CMK (cell line): ENCODE results near the gene TXNDC11.

Source experiments
- DNase-seq: peaks from one replicate; pipeline ENCODE4 v3.0.0-alpha.2; 2010; ENCODE audit warnings: low read depth

Gene TXNDC11

DNA sequence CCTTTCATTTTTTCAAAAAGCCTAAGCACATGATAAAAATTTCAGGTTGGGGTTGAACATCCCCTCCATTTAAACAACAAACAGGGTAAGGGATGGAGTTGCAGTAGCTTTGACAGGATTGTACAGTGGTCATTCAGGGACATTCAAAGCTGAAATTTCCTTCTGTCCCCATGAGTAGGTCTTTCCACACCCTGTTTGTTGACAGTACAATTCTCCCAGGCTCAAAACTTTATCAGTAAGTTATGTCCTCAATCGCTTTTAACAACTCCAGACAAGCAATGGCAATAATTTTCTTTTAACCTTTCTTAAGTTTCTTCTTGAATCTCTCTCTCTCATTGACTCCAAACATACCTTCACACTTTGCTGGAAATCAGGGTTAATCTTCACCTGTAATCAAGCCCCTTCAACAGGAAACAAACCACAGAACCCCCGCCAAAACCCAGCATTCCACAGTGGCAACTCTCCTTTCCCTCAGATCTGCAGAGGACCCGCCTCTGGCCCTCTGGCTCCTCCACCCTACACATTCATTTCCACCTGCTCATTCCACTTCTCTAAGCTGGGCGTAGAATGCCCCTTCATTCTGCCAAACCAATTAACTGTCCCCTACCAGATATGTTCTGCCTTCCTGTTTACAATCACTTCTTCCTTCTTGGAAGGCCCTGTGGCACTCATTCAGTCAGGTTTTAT, 20.7 kb downstream of the TXNDC11 start:
- no peak for DNase-seq

DNA sequence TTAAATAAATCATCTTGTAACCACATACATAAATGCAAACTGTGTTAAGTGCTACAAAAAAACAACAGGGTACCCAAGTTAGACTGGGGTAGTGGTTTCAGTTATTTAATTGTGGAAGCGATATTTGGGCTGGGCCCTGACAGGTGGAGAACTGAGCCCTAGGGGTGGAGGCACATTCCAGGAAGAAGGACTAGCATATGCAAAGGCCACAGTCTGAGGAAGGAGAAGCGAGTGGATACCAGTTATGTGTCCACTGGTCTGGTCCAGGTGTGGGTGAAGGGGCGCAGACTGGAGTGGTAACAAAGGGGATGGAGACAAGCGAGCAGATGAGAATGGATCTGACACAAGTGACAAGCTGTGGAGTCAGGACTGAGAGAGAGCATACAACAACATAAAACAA, 22.9 kb downstream of the TXNDC11 start:
- DNase-seq: no peak

DNA sequence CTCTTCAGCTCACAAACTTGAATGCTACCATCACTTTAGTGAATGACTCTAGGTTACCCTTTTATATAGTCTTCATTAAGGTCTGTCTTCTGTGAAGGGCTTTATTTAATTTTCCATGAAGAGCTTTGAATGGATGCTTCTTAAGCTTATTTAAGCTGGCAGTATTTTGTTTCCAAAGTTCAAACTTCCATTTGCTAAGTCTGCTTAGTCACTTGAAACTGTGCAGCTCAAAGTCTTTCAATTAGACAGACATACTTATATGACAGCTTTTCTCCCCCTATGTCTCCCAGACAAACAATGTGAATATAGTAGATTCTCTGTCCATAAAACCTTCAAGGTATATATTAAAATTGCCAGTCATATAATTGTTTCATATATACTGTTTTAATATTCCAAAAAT, 23.5 kb downstream of the TXNDC11 start:
- DNase-seq: no peak

DNA sequence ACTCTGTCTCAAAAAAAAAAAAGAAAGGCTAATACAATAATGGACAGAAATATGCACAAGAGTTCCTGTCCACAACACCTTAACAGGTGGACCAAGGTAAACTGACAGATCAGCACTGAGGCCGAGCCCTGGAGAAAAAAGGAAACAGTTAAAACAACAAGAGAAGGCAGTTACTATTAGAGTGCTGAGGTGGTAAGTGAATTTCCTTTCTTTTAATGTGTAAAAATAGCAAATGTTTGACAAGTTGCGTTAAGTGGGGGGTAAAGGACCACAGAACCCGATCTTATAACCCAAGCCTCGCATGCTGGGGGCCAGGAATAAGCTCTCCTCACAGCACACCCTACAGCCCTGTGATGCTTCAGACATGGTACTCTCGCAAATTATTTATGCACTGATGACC, 24.8 kb downstream of the TXNDC11 start:
- DNase-seq: no peak

DNA sequence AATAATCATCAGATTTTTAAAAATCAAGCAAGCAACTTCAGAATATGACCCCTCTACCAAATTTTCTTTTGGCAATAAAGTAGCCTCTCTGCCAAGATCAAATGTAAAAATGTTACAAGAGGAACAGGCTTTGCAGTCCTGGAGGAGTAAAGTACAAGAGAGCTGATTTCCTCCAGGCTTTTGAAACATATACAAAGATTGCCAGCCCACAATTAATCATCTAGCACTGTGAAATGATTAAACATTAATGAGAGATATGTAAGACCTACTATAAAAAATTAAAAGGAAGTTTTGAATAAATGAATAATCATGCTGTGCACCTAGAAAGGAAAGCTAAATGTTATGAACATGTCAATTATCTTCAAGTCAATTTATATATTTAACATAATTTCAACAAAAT, 26.3 kb downstream of the TXNDC11 start:
- DNase-seq: no peak

DNA sequence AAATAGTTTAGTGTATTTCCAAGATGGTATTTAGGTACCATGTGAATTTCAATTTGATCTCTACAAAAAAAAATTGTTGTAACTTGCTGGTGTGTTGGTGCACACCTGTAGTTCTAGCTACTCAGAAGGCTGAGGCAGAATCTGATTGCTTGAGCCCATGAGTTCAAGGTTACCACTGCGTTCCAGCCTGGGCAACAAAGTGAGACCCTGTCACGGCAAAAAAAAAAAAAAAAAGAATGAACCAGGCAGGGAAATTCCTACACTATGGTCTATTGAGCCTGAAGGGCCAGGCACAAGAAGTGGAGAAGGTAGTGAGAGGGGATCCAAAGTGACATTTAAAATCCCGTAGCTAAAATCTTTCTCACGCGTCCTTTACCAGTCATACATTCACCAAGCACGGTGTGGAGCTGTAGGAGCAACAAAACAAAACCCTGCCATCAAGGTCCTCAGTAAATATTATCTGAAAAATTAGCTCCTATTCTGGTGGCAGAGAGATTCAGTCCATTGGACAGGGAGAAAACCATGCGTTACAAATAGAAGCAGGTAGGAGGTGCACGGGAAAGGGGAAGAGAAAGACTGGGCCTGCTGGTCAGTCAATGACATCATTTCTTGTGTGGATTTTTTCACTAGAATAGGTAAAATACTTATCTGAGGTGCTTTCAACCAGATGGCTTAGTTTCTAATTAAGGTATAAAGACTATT, 27.3 kb downstream of the TXNDC11 start:
- no peak for DNase-seq

DNA sequence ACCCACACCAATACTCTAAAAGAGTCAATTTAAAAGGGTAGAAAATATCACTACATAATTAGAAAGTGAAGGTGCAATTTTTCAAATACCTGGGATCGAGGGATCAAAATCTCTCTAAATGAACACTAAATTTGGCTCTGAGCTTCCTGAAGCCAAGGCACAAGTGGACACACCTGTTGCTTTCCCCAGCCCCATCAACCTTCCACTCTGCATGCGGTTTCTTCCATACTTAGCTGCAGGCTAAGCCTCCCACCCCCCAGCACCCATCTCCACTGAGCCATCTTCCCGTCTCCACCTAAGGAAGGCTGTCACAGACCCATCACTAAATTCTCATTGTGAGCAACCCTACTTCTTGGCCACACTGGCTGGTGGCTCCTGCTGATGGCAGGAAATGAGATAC, 30.5 kb downstream of the TXNDC11 start:
- DNase-seq: no peak

DNA sequence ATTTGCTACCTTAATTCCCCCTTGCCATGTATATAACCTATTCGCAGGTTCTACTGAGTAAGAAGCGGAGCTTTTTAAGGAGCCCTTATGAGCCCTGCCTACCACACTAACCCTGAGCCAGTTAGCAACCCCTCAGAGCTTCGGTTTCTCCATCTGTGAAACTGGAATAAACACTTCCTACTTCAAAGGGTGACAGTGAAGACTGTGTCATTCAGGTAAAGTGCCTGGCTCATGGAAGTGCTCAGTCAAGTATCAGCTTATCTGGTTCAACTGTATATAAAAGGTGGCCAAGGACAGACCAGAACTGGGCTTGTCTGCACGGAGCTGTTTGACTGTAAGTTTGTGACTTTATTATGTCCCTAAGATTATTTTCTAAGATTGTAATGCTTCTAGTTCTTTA, 31.0 kb downstream of the TXNDC11 start:
- DNase-seq: no peak

DNA sequence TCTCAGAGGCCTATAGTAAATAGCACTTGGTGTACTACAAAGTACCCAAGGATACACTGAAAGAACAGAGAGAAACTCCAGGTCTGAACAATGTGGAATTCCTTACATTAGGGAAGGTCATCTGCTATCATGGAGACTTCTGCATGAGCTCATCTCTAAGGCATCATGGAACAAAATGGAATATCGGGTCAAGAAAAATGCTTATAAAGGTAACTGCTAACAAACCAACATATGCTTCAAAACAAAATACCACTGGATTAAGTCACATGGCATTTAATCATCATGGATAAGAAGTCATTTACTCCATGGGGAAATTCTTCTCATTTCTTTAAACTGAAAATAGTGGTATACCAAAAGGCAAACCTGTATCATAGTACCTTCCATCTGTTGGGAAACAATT, 34.2 kb downstream of the TXNDC11 start:
- DNase-seq: no peak

DNA sequence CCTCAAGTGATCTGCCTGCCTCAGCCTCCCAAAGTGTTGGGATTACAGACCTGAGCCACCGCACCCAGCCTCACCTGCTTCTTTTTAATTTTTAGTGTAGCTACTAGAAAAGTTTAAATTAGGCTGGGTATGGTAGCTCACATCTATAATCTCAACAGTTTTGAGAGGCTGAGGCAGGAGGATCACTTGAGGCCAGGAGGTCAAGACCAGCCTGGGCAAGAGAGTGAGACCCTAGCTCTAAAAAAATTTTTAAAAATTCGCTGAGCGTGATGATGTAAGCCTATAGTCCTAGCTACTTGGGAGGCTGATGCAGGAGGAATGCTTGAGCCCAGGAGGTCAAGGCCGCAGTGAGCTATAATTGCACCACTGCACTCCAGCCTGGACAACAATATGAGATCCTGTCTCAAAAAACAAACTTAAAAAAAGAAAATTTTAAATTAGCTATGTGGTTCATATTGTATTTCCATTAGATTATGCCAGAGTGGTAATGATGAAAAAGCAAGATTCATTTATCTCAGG, 34.9 kb downstream of the TXNDC11 start:
- DNase-seq: no peak

DNA sequence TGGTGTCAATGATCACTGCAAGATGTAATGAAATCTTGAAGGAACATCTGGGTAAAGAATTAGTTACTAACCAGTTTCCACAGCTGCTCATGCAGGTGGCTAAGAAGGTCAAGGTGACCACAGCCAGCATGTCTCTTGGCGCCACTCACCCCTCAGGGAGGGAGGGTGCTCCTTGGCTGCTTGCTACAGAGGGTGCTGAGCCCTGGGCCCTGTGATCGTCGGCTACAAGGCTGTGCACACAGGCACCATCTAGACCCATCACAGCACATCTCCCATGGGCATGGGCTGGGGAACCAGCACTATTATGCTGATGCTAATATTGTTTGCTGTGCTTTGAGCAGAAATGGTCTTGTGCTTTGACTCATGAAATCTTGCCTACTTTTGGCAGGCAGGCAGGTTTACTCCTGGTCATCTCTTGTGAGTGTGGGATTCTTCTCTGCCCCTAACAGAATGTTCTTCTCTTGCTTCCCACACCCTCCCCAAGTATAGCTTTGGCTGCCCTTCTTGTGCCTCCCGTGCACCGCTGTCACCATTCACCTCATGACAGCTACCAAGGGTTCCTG, 36.4 kb downstream of the TXNDC11 start:
- DNase-seq: no peak

DNA sequence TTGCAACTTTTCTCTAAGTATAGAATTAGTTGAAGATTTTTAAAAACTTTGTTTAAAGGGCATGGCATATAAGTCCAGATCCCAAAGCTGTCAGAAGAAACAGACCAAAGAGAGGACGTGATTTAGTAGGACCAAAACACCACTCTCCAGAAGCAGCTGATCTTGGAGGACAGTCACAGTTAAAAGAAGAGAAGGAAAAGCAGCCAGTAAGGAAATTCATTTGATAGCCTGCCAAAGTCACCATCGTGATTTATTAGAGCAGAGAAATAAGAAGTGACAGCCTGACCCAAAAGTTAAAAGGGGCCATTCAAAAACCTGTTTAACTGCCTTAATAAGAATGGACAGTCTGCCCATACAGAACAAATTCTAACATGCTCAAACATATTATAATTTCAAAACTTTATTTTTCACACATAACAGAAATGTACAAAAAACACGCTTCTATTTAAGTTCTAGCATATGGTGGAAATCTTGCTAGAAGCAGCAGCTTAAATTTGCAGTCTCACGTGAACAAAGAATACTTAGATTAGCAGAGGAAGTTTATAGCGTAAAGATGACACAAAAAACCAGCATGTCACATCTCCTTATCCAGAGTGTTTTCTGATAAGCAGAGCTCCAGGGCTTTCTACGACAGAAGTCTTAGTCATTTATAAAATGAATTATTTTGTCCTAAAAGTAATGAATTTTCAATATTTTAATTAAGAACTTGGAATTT, 37.2 kb downstream of the TXNDC11 start:
- DNase-seq: no peak

DNA sequence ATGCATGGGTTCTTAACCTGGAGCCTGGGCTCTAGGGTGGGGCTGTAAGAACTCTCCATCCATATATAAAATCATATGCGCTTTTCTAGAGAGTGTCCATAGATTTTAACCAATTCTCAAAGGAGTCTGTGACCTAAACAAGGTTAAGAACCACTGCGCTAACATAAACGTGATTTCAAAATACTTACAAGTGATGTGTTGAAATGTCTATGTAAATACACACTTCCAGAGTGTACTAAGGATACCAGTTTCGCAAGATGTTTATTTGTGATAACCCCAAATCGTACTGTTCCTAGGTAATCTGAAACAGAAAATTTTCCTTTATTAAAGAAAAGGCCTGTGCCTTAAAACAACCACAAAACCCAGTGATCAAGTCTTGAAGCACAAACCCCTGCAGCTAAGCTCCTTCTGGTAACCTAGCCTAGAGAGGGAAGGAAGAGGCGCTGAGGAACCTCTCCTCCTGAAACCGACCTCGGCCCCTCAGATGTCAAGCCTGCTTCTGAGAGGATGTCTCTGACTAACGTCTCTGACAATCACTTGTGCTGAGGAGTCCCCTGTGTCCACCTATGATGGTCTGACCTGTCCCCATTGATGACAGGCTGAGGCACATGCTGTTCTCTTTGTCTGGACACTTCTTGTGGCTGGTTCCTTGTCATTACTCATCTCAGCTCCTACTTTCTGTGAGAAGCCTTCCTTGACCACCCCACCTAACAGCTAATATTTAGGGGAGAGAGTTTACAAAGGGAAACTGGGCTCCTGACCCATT, 42.2 kb downstream of the TXNDC11 start:
- no peak for DNase-seq

DNA sequence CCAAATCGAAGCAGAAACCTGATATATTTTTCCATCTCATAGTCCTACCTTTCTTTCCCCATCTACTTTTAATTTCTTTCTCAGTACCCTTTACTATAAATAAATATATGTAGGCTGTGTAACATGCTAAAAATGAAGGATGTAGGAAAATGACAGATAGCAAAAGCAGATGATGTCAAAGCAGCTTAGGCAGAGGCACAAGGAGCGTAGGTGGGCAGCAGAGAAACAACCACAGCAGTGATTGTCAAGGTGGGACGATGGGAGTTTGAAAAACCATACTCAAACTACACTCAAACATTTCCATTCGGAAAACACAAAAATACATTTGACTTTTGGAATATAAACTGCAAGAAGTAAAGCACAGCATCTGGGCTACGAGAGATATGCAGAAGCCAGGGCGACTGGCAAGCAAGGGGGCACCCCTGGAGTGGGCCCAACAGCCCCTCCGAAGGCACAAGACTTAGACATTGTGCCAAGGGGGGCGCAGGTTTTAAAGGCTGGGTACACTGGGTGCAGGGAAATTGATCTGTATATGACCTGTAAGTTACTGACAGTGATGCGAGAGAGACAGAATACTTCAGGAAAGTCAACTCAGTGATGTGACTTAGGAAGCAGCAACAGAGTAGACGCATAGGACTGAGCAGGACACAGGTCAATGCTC, 43.3 kb downstream of the TXNDC11 start:
- no peak for DNase-seq

DNA sequence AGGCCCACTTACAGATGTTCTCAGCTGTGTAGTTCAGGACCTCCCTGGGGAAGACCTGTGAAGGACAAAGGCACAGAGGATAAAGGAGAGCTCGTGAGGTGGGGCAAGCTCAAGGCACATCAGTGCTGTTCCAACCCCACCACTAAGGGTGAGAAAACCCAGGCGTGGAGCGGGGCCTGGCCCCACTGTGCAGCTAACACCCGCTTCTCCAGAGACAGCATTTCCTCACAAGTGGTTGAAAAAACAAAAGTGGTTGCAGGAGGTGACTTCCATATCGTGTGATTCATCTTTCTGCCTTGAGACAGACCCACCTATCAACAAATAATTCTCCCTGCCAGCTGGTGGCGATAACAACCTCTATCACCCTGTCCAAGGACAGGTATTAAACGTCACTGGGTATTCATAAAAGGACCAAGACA, 44.4 kb downstream of the TXNDC11 start:
- no peak for DNase-seq

DNA sequence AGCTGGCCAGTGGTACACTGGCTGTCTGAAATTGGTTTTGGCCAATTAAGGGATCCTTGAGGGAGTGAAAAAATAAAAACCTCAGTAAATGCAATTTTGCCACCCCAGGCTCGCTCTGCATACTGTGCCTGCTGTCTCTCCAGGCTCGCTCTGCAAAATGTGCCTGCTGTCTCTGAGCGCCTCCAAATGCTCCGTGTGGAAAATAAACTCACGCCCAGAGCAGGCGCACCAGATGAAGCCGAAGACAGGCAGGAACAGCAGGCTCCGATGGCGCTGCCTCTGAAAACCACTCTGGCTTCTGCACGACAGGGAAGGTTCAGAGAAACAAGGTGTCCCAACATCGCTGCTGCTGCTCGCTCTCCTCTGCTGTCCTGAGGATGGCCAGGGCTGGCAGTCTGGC, 45.3 kb downstream of the TXNDC11 start:
- DNase-seq: no peak

DNA sequence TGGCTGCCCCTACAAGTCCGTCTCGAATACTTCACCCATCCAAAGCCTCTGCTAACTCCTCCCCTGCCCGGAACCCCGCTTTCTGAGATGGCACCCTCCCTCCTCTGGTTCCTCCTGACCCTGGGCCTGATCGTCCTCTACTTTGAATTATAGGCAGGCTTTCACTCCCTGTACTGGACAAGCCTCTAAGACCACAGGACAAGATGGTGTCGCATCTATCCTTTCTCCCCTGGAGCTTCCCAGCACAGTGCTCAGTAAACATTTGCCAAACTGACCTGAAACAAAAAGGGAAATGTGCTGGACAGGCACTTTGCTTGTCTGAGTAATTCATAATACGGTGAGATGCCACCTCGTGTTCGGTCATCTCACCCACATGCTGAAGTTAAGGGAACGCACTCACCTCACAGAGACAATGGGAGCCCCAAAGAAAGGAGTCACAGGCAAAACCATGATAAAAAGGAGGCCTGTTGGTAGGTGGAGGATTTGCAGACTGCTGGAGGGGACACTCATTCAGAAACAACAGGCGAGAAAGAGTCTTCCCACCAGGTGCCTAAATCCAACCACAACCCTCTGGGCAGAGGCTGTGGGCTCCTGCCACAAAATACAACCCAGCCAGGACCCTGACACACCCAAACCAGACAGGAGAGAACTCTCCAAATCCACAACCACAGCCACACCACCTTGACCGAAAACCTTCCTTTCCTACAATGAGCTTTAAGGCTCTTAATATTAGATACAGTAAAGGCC, 46.2 kb downstream of the TXNDC11 start:
- DNase-seq: no peak

DNA sequence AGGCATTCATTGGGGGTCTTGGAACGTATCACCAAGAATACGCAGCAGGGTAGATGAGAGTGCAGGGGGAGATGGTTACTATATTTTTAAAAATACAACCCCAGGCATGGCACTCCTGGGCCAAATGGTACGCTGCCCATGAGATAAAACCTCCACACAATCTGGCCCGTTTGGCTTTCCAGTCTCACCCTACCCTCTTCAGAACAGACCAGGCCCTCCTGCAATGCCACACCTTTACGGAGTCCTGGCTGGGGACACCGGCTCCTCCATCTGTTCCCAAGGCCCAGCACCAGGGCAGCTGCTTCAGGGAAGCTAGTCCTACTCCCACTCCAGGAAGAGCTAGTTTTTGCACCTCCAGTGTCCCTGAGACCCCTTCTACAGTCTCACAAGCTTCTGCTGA, 50.0 kb downstream of the TXNDC11 start:
- DNase-seq: no peak

DNA sequence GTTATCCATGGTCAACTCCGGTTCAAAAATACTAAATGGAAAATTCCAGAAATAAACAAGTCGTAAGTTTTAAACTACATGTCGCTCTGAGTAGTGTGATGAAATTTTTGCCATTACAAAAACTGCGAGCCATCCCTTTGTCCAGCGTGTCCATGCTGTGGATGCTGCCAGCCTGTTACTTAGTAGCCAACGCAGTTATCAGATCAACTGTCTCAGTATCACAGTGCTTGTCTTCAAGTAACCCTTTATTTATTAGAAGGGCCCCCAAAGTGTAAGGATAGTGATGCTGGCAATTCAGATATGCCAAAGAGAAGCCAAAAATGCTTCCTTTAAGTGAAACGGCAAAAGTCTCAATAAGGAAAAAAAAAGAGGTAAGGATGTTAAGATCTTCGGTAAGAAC, 50.5 kb downstream of the TXNDC11 start:
- DNase-seq: no peak

DNA sequence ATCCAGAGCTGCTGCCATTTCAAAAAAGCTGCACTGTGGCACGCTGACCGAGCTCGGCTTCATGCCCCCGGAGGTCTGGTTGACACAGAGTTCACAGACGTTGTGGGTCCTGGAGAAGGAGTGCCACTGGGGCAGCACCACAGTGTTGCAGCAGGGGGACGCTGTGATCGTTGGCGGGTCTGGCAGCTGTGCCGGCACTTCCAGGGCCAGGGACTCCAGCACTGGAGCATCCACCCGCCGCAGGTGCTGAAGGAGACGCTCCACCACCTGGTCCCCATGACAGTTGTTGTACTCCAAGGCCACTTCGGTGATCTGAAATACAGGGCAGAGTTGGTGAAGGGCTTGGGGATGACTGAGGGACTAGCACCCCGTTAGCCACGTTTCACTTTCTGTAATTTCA, 50.9 kb downstream of the TXNDC11 start:
- no peak for DNase-seq

DNA sequence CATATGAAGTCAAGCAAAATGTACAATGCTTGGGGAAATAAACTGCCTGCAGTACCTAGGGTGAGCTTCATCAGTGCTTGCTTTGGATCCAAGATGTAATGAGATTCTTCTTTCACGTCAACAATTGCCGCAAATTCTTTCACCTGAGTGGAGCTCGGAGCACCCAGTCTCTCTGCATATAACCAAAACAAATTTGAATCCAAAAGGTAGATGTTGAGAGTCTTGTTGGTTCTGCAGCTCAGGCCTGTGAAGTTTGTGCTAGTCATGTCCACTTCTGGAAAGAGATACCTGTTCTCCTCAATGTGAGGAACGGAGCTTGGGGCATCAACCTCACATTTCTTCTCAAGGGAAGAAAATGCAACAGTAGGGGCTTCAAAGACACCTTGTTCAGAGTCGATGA, 51.4 kb downstream of the TXNDC11 start:
- no peak for DNase-seq
